T-helper 22 cell (primary cell): ENCODE results near the gene TMEM175.

Experiments used
- DNase-seq: peaks from one replicate; pipeline ENCODE4 v3.0.0-alpha.2; 2020; ENCODE audit warnings: low read depth

Gene TMEM175

DNA sequence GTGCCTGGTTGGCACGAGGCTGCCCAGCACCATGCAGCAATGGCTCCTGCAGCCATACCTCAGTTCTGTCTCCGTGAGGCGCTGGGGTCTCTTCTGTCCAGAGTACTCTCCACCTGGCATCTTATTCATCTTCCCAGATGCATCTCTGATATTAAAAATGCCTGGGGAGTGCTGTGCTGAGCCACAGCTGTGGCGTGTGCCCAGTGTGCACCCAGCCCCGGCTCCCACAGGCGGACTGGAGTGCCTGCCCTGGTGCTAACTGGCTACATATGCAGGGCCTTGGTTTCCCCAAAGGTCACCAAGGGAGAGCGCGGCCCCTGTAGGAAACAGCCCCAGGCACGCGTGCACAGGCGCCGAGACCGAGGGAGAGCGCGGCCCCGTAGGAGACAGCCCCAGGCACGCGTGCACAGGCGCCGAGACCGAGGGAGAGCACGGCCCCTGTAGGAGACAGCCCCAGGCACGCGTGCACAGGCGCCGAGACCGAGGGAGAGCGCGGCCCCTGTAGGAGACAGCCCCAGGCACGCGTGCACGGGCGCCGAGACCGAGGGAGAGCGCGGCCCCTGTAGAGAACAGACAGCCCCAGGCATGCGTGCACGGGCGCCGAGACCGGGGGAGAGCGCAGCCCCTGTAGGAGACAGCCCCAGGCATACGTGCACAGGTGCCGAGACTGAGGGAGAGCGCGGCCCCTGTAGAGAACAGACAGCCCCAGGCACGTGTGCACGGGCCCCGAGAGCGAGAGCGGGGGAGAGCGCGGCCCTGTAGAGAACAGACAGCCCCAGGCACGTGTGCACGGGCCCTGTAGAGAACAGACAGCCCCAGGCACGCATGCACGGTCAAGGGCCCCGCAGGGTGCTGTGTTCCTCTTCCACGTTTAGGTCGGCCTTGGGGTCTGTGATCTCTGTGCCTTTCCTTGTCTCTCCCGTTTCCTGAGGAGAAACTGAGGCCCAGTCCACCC is 14.5 kb downstream of the TMEM175 start:
- no peak for DNase-seq

DNA sequence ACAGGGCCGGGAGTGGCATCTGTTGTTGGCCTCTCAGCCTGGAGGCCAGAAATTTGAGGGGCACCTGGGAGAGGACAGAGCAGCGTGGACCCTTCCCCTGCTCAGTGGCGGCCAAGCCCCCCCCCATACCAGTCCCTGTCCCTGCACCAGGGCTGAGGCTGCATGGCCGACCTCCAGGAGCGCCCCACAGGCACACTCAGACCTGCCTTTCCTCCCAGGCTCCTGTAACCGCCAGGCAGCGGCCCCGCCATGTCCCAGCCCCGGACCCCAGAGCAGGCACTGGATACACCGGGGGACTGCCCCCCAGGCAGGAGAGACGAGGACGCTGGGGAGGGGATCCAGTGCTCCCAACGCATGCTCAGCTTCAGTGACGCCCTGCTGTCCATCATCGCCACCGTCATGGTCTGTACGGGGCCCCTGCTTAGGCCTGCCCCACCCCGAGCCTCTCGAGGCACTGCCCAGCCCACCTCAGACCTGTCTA is 15.3 kb downstream of the TMEM175 start:
- DNase-seq = no peak

DNA sequence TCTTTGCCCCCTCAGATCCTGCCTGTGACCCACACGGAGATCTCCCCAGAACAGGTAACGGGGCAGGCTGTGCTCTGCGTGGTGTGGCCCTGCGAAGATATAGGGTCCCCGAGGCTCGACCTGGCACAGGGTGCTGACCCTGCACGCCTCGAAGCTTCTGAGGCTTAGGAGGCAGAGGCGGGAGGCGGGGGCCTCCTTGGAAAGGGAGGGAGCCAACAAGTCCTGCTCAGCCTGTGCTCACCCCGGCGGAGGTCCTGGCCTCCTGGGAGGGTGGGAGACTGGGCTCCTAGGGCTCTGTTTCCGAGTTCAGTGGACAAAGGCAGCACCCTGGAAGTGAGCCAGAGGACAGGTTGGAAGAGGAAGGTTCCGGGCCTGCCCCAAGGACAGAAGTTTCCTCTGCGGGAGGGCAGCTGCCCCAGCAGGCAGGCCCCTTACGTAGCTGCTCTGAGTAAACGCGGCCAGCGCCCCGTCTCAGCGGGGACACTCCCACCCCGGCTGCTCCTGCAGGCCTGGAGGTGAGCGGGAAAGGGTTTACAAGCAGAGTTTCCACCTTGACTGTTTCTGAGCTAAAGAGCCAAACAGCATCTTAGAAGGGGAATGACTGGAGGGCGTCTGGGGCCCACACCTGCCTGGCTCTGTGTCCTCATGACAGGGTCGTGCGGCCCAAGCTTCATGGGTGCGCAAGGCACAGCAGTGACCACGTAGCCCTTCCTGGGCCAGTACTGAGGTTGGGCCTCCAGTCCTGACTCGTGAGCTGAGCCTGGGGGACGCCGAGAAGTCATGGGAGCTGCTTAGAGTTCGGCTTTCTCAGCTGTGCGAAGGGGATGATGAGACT is 16.1 kb downstream of the TMEM175 start:
- DNase-seq = no peak

DNA sequence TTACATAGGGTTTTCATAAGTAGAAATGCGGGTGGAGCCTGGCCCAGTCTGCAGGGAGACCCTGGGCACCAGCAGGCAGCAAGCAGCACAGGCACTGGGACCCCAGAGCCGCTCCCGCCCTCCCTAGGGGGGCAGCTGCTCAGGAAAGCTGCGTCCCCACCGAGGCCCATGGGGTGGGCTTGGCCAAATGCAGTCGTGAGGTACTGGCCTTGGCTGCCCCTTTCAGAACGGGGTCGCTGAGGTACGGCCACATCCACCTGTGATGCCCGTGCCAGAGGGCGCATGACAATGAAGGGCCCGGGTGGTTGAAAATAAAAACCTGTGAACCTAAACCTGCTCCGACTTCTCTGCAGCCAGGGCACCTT is 16.7 kb downstream of the TMEM175 start:
- DNase-seq = no peak

DNA sequence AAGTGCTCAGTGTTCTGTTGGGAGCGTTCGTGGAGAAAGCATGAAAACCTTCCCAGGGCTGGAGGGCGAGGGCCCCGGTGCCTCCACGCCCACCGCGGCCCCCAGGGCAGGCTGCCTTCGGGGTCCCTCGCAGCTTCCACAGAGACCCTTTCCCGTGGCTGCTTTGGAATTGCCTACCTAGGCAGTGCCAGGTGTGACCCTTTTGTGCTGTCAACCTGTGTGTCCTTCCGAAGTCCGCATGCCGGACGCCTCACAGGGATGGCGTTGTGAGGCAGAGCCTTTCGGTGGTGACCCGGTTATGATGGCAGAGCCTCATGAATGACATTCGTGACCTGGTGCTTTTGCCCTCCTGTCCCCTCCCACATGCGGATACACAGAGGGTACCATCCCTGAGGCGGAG is 17.4 kb downstream of the TMEM175 start:
- no peak for DNase-seq

DNA sequence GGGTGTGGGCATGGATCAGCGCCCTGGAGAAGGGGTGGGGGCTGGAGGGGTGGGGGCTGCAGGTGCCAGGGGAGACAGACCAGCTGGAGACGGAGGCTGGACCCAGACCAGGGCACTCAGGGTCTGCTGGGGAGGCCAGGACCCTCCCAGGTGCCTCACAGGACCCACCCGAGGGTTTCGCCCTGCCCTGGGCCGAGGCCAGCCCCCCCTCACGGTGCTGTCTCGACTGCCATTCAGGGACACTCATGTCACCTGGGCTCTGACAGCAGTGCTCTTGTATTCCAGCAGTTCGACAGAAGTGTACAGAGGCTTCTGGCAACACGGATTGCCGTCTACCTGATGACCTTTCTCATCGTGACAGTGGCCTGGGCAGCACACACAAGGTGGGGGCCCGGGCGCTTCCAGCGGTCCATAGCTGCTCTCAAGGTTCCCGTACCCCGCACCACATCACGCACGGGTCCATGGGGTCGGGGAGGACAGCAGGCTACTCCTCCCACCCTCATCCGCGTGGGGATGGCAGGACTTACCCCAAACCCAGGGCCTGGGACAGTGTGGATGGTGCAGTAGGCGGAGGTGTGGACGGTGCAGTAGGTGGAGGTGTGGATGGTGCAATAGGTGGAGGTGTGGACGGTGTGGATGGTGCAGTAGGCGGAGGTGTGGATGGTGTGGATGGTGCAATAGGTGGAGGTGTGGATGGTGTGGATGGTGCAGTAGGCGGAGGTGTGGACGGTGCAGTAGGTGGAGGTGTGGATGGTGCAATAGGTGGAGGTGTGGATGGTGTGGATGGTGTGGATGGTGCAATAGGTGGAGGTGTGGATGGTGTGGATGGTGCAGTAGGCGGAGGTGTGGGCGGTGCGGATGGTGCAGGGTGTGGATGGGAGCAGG is 18.1 kb downstream of the TMEM175 start:
- no peak for DNase-seq

DNA sequence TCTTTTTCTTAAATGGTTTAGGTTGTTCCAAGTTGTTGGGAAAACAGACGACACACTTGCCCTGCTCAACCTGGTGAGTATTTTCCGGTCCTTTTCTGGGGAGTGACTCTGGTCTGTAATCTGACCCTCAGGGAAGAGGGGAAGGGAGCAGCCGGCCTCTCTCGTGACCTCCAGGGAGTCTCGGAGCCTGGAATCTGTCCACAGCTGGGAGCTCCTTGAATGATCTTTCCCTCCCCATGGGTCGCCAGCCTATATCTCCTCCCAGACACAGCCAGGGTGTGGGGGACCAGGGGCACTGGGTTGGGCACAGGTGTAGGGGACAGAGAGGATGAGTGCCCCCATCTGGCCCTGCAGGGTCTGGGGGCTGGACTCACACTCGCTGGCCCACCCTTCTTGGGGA is 18.9 kb downstream of the TMEM175 start:
- no peak for DNase-seq

DNA sequence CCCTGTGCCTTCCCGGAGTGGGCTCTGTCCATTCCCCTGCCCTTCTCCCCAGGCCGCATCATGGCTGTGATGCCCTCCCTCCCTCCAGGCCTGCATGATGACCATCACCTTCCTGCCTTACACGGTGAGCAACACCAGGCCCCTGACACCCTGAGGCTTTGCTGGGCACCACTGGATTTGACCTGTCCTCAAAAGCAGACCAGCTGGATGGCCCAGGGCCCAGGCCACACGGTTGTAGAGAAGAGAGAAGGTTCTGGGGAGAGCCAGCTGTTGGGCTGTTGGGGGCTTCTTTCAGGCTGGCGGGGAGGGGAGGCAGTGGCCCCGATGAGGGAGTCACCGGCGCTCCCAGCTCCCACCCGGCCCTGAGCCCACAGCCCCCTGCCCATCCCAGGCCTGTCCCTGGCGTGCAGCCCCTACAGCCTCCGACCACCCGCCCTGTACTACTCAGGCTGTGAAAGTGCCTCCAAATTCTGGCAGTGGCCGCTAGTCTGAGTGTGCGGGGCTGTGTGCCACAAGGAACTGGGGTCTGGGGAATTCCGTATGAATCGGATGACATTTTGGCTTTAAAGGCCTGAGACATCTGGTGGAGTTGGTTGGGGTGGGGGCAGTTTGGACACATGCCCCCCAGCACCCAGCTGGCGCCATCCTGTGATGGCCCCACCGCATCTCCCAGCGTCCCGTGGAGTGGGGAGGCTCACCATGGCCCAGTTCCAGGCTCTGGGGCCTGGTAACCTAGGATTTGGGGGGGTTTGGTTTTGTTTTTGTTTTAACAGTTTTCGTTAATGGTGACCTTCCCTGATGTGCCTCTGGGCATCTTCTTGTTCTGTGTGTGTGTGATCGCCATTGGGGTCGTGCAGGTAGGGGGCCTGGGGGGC is 19.6 kb downstream of the TMEM175 start:
- no peak for DNase-seq

DNA sequence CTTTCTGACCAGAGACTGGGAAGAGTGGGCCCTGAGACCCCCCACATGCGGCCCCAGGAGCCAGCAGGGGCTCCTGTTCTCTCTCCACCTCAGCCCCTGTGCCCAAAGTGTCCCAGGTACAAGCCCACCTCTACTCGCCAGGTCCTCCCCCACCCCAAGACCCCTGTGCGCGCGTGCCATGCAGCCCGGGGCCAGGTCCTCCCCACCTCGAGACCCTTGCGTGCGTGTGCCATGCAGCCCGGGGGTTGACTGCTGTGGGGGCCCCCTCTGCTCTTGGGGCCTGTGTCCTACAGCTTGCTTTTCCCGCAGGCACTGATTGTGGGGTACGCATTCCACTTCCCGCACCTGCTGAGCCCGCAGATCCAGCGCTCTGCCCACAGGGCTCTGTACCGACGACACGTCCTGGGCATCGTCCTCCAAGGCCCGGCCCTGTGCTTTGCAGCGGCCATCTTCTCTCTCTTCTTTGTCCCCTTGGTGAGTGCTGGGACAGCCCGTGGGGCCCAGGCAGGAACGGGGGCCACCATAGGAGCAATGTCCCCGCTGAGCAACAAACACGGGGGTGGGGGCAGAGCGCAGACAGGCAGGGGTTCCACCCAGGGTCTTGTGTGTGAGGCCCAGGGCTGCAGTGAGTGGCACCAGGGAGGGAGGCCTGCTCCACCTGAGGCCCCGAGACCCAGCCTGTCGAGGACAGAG is 20.8 kb downstream of the TMEM175 start:
- no peak for DNase-seq

DNA sequence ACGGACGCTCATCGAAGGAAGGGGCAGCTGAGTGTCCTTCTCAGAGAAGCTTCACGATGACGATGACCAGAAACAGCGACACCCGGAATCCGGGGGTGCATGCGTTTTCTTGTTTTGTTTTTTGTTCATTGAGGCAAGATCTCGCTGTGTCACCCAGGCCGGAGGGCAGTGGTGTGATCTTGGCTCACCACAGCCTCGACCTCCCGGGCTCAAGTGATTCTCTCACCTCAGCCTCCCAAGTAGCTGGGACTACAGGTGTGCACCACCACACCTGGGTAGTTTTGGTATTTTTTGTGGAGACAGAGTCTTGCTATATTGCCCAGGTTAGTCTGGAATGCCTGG is 21.3 kb downstream of the TMEM175 start:
- DNase-seq = no peak

DNA sequence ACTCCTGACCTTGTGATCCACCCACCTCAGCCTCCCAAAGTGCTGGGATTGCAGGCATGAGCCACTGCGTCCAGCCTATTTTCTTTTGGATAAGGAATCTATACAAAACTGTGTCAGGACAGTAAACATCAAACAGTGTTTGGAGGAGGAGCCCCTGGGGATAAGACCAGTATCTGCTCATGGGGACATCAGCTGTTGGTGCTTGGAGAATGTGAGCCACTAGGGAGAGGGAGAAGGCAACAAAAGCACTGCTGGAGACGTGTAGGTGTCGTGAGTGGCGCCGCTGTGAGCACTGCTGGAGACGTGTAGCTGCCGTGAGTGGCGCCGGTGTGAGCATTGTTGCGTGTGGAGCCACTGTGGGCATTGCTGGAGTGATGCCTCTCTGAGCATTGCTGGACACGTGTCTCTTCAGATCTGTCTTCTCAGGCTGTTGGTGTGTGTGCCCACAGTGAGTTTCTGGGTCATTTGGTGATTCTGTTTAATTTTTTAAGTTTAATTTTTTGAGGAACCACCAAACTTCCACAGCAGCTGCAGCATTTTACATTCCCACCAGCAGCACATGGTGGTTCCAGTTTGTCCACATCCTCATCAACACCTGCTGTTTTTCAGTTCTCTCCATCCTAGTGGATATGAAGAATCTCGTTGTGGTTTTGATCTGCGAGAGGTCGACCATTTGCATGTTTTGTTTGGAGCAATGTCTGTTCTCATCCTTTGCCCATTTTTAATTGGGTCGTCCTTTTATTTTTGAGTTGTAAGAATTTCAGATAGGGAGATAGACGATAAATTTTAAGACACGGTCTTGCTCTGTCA is 22.2 kb downstream of the TMEM175 start:
- no peak for DNase-seq

DNA sequence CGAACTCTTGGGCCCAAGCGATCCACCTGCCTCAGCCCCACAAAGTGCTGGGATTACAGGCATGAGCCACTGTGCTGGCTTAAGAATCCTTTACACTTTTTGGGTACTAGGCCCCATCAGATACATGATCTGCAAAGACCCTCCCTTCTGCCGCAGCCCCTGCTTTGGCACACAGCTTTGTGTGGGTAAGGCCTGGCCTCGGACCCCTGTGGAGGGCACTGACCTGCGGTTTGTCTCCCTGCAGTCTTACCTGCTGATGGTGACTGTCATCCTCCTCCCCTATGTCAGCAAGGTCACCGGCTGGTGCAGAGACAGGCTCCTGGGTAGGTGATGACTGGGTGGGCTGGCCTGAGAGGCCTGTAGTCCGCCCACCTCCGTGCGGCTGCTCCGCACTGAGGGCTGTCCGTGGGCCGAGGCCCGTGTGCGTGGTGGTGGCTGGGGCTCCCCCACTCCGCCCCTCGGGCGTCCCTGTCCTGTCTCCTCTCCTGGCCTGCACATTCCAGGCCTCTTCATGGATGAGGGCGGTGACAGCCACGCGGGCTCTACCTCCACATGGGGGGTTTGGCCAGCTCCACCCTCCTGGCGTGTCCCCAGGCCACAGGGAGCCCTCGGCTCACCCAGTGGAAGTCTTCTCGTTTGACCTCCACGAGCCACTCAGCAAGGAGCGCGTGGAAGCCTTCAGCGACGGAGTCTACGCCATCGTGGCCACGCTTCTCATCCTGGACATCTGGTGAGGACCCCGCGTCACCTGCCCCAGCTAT is 23.1 kb downstream of the TMEM175 start:
- DNase-seq = no peak

DNA sequence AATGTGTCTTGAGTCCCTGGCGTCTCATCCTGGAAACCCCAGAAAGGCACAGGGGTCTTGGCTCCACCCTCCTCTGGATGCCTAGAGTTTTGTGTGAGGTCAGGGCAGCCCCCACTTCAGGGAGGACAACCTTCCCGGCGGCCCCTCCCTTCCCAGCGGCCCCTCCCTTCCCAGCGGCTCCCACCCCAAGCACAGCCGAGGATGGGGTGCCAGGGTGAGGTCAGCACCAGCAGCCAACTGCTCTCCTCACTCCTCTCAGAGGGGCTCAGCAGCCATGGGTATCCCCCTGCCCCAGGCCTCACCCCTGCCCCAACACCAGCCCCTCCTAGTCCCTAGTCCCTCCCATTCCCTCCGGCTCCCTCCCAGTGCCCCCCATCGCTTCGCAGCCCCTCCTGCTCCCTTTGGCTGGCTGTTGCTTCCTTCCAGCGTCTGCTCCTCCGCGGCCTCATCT is 23.7 kb downstream of the TMEM175 start:
- DNase-seq = no peak

DNA sequence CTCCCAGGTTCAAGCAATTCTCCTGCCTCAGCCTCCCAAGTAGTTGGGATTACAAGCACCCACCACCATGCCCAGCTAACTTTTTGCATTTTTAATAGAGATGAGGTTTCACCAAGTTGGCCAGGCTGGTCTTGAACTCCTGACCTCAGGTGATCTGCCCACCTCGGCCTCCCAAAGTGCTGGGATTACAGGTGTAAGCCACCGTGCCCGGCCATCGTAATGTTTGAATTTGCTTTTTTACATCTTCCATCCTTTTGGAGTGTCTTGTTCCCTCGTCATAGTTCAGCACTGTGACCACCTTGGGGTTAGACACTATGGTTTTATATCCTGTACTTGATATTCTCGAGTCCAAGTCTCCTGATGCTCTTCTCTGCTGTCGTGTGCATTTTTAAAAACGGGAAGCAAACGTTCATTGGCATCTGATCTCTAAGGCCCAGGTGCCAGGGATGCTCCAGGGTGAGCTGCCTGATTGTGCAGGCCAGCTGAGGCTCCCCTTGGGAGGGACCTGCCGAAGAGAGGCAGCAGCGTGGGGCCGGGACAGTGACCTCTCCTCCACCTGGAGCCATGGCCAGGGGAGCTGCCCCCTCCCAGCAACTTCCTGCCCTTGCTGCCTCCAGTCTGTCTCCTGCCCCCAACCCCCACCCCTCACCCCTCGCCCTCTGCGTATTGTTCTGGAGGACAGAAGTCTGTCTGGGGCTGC is 24.4 kb downstream of the TMEM175 start:
- DNase-seq = no peak

DNA sequence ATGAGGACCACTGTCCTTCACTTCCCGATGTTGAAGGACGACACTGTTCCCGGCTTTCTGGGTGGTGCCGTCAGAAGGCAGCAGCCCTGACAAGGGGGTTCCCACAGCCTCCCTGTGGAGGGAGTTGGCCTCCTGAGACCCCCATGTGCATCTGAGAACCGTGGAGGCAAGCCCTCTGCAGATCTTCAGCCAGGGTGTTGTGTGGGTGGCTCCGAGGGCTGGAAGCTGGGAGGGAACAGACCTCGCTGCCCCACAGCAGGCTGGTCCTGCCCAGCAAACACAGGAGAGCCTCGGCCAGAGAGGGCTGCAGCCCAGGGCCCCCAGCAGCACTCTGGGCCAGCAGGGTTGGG is 24.9 kb downstream of the TMEM175 start:
- DNase-seq = no peak

DNA sequence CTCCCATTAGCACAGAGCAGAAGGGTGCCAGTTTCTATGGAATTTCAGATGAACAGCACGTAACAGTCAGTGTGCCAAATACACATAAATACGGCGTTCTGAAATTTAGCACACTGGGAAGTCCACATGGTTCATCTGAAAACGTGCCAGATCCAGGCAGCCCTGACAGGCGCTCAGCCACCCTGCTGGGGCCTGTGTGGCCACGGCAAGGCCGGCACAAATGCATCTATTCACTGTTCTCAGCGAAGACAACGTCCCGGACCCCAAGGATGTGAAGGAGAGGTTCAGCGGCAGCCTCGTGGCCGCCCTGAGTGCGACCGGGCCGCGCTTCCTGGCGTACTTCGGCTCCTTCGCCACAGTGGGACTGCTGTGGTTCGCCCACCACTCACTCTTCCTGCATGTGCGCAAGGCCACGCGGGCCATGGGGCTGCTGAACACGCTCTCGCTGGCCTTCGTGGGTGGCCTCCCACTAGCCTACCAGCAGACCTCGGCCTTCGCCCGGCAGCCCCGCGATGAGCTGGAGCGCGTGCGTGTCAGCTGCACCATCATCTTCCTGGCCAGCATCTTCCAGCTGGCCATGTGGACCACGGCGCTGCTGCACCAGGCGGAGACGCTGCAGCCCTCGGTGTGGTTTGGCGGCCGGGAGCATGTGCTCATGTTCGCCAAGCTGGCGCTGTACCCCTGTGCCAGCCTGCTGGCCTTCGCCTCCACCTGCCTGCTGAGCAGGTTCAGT is 25.5 kb downstream of the TMEM175 start:
- no peak for DNase-seq

DNA sequence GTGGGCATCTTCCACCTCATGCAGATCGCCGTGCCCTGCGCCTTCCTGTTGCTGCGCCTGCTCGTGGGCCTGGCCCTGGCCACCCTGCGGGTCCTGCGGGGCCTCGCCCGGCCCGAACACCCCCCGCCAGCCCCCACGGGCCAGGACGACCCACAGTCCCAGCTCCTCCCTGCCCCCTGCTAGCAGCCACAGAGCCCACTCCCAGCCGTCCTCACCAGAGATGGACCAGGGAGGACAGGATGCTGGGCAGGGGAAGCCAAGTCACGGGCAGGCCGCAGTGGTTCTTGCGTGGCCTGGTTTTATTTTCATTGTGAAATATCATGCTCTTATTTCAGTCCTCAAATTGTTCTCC is 26.0 kb downstream of the TMEM175 start:
- no peak for DNase-seq
